Trophoblast cell (in vitro differentiated cells and primary cell): ENCODE data around the gene IFNAR2.

Experiments
- DNase-seq, 2 donors: peaks; one replicate each; pipeline ENCODE4 v3.0.0-alpha.2; 2016
- H2AFZ ChIP-seq: 2 replicates; pipeline ENCODE4 v1.6.1; 2013; ENCODE audit warnings: low read length, moderate library complexity, mild to moderate bottlenecking; ENCODE audit not compliant: insufficient read depth, poor library complexity
- H2AK5ac ChIP-seq: 2 replicates; pipeline ENCODE4 v1.6.1; 2013; ENCODE audit warnings: mild to moderate bottlenecking, low read length
- H2BK120ac ChIP-seq: 2 replicates; pipeline ENCODE4 v1.6.1; 2013; ENCODE audit warnings: low read length, mild to moderate bottlenecking, moderate library complexity; ENCODE audit not compliant: insufficient read depth, poor library complexity
- H2BK12ac ChIP-seq: 2 replicates; pipeline ENCODE4 v1.6.1; 2013; ENCODE audit warnings: mild to moderate bottlenecking, low read length, moderate library complexity
- H2BK5ac ChIP-seq: 2 replicates; pipeline ENCODE4 v1.6.1; 2013; ENCODE audit warnings: low read length, low read depth, moderate library complexity, mild to moderate bottlenecking; ENCODE audit not compliant: poor library complexity
- H3K14ac ChIP-seq: 2 replicates; pipeline ENCODE4 v1.6.1; 2013; ENCODE audit warnings: mild to moderate bottlenecking, low read length
- H3K18ac ChIP-seq: 2 replicates; pipeline ENCODE4 v1.6.1; 2013; ENCODE audit warnings: mild to moderate bottlenecking, low read length
- H3K23ac ChIP-seq: 2 replicates; pipeline ENCODE4 v1.6.1; 2013; ENCODE audit warnings: low read length
- H3K27ac ChIP-seq: 2 replicates; pipeline ENCODE4 v1.5.1; 2013; ENCODE audit warnings: low read depth, mild to moderate bottlenecking, inconsistent platforms, low read length, moderate library complexity
- H3K27me3 ChIP-seq: 2 replicates; pipeline ENCODE4 v1.6.1; 2013; ENCODE audit warnings: inconsistent platforms, mild to moderate bottlenecking, low read length, moderate library complexity; ENCODE audit not compliant: insufficient read depth
- H3K36me3 ChIP-seq, 2 experiments: 1 replicate in 1 of 2; 2 replicates in 1 of 2; pipeline ENCODE4 v1.6.1; 2013; ENCODE audit warnings: low read length in 2 of 2, mild to moderate bottlenecking in 2 of 2, moderate library complexity in 1 of 2; ENCODE audit not compliant: insufficient read depth in 2 of 2, control insufficient read depth in 1 of 2
- H3K4ac ChIP-seq: 2 replicates; pipeline ENCODE4 v1.6.1; 2013; ENCODE audit warnings: low read depth, mild to moderate bottlenecking, low read length, moderate library complexity
- H3K4me1 ChIP-seq, 2 experiments: 1 replicate in 1 of 2; 2 replicates in 1 of 2; pipeline ENCODE4 v1.6.1; 2013; ENCODE audit warnings: low read length in 2 of 2, mild to moderate bottlenecking in 2 of 2, moderate library complexity in 1 of 2; ENCODE audit not compliant: insufficient read depth in 2 of 2, control insufficient read depth in 1 of 2
- H3K4me2 ChIP-seq: 2 replicates; pipeline ENCODE4 v1.6.1; 2013; ENCODE audit warnings: inconsistent platforms, mild to moderate bottlenecking, low read length, moderate library complexity
- H3K4me3 ChIP-seq: 2 replicates; pipeline ENCODE4 v1.5.1; 2013; ENCODE audit warnings: mild to moderate bottlenecking, low read depth, low read length, inconsistent platforms
- H3K79me1 ChIP-seq: one replicate; pipeline ENCODE4 v1.6.1; 2013; ENCODE audit warnings: low read length
- H3K79me2 ChIP-seq: 2 replicates; pipeline ENCODE4 v1.6.1; 2013; ENCODE audit warnings: low read length, mild to moderate bottlenecking; ENCODE audit not compliant: control insufficient read depth, insufficient read depth, poor library complexity
- H3K9ac ChIP-seq: 2 replicates; pipeline ENCODE4 v1.6.1; 2013; ENCODE audit warnings: mild to moderate bottlenecking, low read length
- H3K9me3 ChIP-seq: 2 replicates; pipeline ENCODE4 v1.6.1; 2013; ENCODE audit warnings: low read depth, mild to moderate bottlenecking, control low read depth, inconsistent platforms, low read length; ENCODE audit not compliant: insufficient read depth
- H4K12ac ChIP-seq: 2 replicates; pipeline ENCODE4 v1.6.1; 2013; ENCODE audit warnings: low read depth, mild to moderate bottlenecking, low read length, moderate library complexity
- H4K8ac ChIP-seq: 2 replicates; pipeline ENCODE4 v1.6.1; 2013; ENCODE audit warnings: low read depth, mild to moderate bottlenecking, low read length, moderate library complexity
- H4K91ac ChIP-seq: one replicate; pipeline ENCODE4 v1.6.1; 2013; ENCODE audit warnings: low read depth, mild to moderate bottlenecking, low read length, moderate library complexity
- WGBS: extraction: QIAGEN DNeasy Blood & Tissue Kit; methylation state at CpG from one replicate; pipeline ENCODE4 v1.1.7; 2013; ENCODE audit warnings: missing lambda C conversion rate; ENCODE audit not compliant: insufficient read length, insufficient coverage; ENCODE audit errors: extremely low coverage; 5-methylcytosine and 5-hydroxymethylcytosine counted together

IFNAR2 gene

DNA sequence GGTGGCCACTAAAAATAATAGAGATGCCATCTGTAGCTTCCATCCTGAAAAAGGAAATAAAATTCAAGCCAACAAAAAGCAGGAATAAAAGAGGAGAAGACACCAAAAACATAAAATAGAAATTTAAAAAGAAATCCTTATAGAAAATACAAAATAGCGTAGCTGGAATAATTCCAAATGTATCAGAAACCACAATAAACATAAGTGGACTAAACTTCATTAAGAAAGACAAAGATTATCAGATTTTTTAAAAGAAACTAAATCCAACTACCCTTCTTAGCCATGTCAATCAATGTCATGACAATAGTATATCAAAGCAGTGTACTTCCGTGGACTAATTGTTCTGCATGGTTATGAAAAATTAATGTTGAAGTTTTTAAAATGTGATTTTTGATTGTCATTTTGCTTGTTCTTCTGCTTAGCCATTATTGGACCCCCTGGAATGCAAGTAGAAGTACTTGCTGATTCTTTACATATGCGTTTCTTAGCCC, 49.6 kb downstream of the IFNAR2 start:
- Histone ChIP-seq H3K9ac (no peak overlapping the region), H4K8ac (no peak overlapping the region), H2BK5ac (no peak overlapping the region), H3K79me2 (no peaks in the 10 kb centered on the region), H3K9me3 (peaks cover 2% of the 10 kb centered on the region), H3K4me2 (no peak overlapping the region), H3K27me3 (no peaks in the 10 kb centered on the region), H2BK120ac (no peak overlapping the region), H2AK5ac (no peak overlapping the region), H4K91ac (no peak overlapping the region), H3K14ac (no peak overlapping the region), H3K79me1 (no peaks in the 10 kb centered on the region), H3K27ac (no peak overlapping the region), H3K18ac (no peak overlapping the region), H3K4me3 (no peak overlapping the region), H3K23ac (no peak overlapping the region), H4K12ac (no peak overlapping the region), H2BK12ac (no peak overlapping the region), H3K36me3 (peaks cover 7 to 13% of the 10 kb centered on the region in 2 experiments), H3K4me1 (no peaks in the 10 kb centered on the region), H3K4ac (no peak overlapping the region), H2AFZ (no peak overlapping the region)
- DNase-seq, result no peak
- no CpG with 5 or more reads among the region's 3 CpGs for WGBS
